Endothelial cell of umbilical vein (primary cell): ENCODE measurements around the gene WFIKKN2. TPM values are rescaled to one million over a fixed set of nuclear protein-coding genes. Genes with fewer than 3 reads are reported as not detected.

Source experiments
- BruUV-seq: library from RNA; stranded (reverse); fragments of 400-500 nt; replicated peaks from 2 replicates; lab custom pipeline; 2021; lab: Mats Ljungman, UMichigan
- CTCF ChIA-PET: fragments of 300-600, 350-600 bp; sonication (Branson Sonifier 250); formaldehyde crosslinking; loops from one replicate; lab custom pipeline; 2021; ENCODE audit warnings: antibody characterized with exemption, inconsistent platforms; lab: Charles Lee
- POLR2A ChIA-PET: fragments of 300-600, 350-600 bp; sonication (Branson Sonifier 250); formaldehyde crosslinking; loops from one replicate; lab custom pipeline; 2021; ENCODE audit warnings: antibody characterized with exemption, inconsistent platforms; lab: Charles Lee
- DNase-seq: peaks from one replicate; pipeline ENCODE4 v3.0.0-alpha.2; 2011; ENCODE audit warnings: low read depth, low spot score
- FAIRE-seq: peaks from 2 replicates; lab custom pipeline; 2011; peaks lifted over from hg19 to GRCh38; lab: Jason Lieb, UNC
- H2AFZ ChIP-seq: 2 replicates; pipeline ENCODE4 v1.6.0; 2012; ENCODE audit warnings: low read depth, low read length, control low read depth, inconsistent platforms
- H3K27ac ChIP-seq: 2 replicates; pipeline ENCODE4 v1.5.1; 2011; ENCODE audit warnings: low read depth, mild to moderate bottlenecking, control low read depth, low read length, moderate library complexity; ENCODE audit not compliant: insufficient read depth
- H3K27me3 ChIP-seq, 2 experiments: 2 replicates each; pipeline versions ENCODE4 v1.6.0 to v1.6.1; 2011; ENCODE audit warnings: low read length in 2 of 2, mixed read lengths in 1 of 2; ENCODE audit not compliant: control insufficient read depth in 2 of 2, insufficient read depth in 2 of 2
- H3K36me3 ChIP-seq, 2 experiments: 2 replicates in 1 of 2; 3 replicates in 1 of 2; pipeline ENCODE4 v1.5.1; 2011; ENCODE audit warnings: low read length in 2 of 2, mild to moderate bottlenecking in 1 of 2, moderate library complexity in 1 of 2; ENCODE audit not compliant: control insufficient read depth in 2 of 2, insufficient read depth in 2 of 2; ENCODE audit errors: extremely low read depth in 1 of 2
- H3K4me1 ChIP-seq: 3 replicates; pipeline ENCODE4 v1.5.1; 2011; ENCODE audit warnings: mild to moderate bottlenecking, low read length; ENCODE audit not compliant: control insufficient read depth, insufficient read depth; ENCODE audit errors: extremely low read depth
- H3K4me2 ChIP-seq: 2 replicates; pipeline ENCODE4 v1.6.1; 2011; ENCODE audit warnings: low read length, control low read depth, mixed read lengths; ENCODE audit not compliant: insufficient read depth
- H3K4me3 ChIP-seq, 3 experiments: fragments of 200-600 bp in 1 of 3; sonication (generic), shearing (Covaris generic) in 1 of 3; replicated peaks in 1 of 3; 2 replicates each; pipeline ENCODE4 v1.5.1; 2011 to 2016; ENCODE audit warnings: control low read depth in 3 of 3, low read length in 3 of 3, mild to moderate bottlenecking in 2 of 3, inconsistent platforms in 1 of 3, low read depth in 1 of 3, moderate library complexity in 1 of 3; ENCODE audit not compliant: insufficient read depth in 1 of 3
- H3K79me2 ChIP-seq: 2 replicates; pipeline ENCODE4 v1.6.0; 2012; ENCODE audit warnings: low read length, inconsistent platforms; ENCODE audit not compliant: control insufficient read depth, insufficient read depth
- H3K9ac ChIP-seq: replicated peaks from 2 replicates; pipeline ENCODE3; 2011; ENCODE audit warnings: low read length, control low read depth; ENCODE audit not compliant: insufficient read depth; ENCODE audit errors: extremely low read depth
- H3K9me1 ChIP-seq: replicated peaks from 3 replicates; pipeline ENCODE4 v1.6.0; 2011; ENCODE audit warnings: mild to moderate bottlenecking, low read length; ENCODE audit not compliant: control insufficient read depth, insufficient read depth; ENCODE audit errors: extremely low read depth
- H3K9me3 ChIP-seq: replicated peaks from 2 replicates; pipeline ENCODE4 v1.5.1; 2012; ENCODE audit warnings: low read length, inconsistent platforms; ENCODE audit not compliant: control insufficient read depth, insufficient read depth
- H4K20me1 ChIP-seq: replicated peaks from 2 replicates; pipeline ENCODE3; 2011; ENCODE audit warnings: mild to moderate bottlenecking, low read length; ENCODE audit not compliant: control insufficient read depth, insufficient read depth; ENCODE audit errors: extremely low read depth
- CTCF ChIP-seq, 2 donors: IDR thresholded peaks; 1 replicate in 1 of 2; 2 replicates in 1 of 2; pipeline ENCODE4 v1.5.1; 2011; ENCODE audit warnings: low read length in 2 of 2, mild to moderate bottlenecking in 2 of 2, moderate library complexity in 2 of 2, control low read depth in 1 of 2, inconsistent platforms in 1 of 2, low read depth in 1 of 2; ENCODE audit not compliant: insufficient read depth in 1 of 2; ENCODE audit errors: extremely low read depth in 1 of 2
- EZH2 ChIP-seq: IDR thresholded peaks from 2 replicates; pipeline ENCODE4 v1.6.1; 2012; ENCODE audit warnings: borderline replicate concordance, low read depth, mild to moderate bottlenecking, moderate library complexity, low read length, inconsistent platforms; ENCODE audit not compliant: severe bottlenecking
- FOS ChIP-seq: IDR thresholded peaks from 2 replicates; pipeline ENCODE4 v1.6.1; 2011; ENCODE audit warnings: mild to moderate bottlenecking, low read length, moderate library complexity, borderline replicate concordance; ENCODE audit not compliant: insufficient read depth
- GATA2 ChIP-seq: IDR thresholded peaks from 2 replicates; pipeline ENCODE4 v1.7.0; 2011; ENCODE audit warnings: low read depth, mild to moderate bottlenecking, moderate library complexity, mixed read lengths, low read length; ENCODE audit not compliant: insufficient read length, insufficient read depth
- JUN ChIP-seq: IDR thresholded peaks from 2 replicates; pipeline ENCODE4 v1.6.1; 2011; ENCODE audit warnings: borderline replicate concordance, low read depth; ENCODE audit not compliant: insufficient read length, insufficient read depth
- MAX ChIP-seq: IDR thresholded peaks from 2 replicates; pipeline ENCODE4 v1.6.1; 2011; ENCODE audit not compliant: insufficient read depth, insufficient read length
- MYC ChIP-seq: IDR thresholded peaks from one replicate; pipeline ENCODE4 v1.6.1; 2011; ENCODE audit warnings: mild to moderate bottlenecking, low read depth, low read length
- POLR2A ChIP-seq: IDR thresholded peaks from 2 replicates; pipeline ENCODE4 v1.6.1; 2012; ENCODE audit warnings: low read depth, mild to moderate bottlenecking, control low read depth, low read length
- POLR2AphosphoS5 ChIP-seq: IDR thresholded peaks from 2 replicates; pipeline ENCODE4 v1.6.1; 2012; ENCODE audit warnings: low read depth, mild to moderate bottlenecking, control low read depth, low read length, moderate library complexity; ENCODE audit not compliant: insufficient read depth
- dilution Hi-C: fragments of 300-500 bp; cut with MboI; formaldehyde crosslinking; loops from one replicate; pipeline ENCODE4 v1.15.0; 2019; ENCODE audit warnings: low sequenced_read_pairs; ENCODE audit not compliant: extremely low pct_ligation_motif_present
- intact Hi-C: fragments of 100-400 bp; cut with micrococcal nuclease; formaldehyde crosslinking; loops from one replicate; pipeline ENCODE4 v1.10.0; 2022
- polyA plus RNA-seq, 4 experiments: library from polyadenylated mRNA; depleted of rRNA in 3 of 4; stranded (reverse) in 3 of 4; unstranded in 1 of 4; fragments of >200 nt; gene quantifications; 2 replicates each; pipeline versions ENCODE4 v1.2.1 to v1.2.3, GENCODE V29; 2011 to 2012; ENCODE audit warnings: missing spikeins in 1 of 4
- total RNA-seq: library from RNA; stranded (reverse); gene quantifications from 2 replicates; pipeline ENCODE4 v1.2.3, GENCODE V29; 2021

Gene WFIKKN2
- total and polyA plus RNA-seq, 2 donors (not counting 3 experiments of a cell fraction or from before 2014, with no cell fraction given): 0.03 TPM; not detected in 1

- FAIRE-seq: no peak
- H3K9ac ChIP-seq: no peak overlapping the region
- intact Hi-C loops: no loop called here
- no peak overlapping the region for H2AFZ ChIP-seq
- no peak for DNase-seq
- no peak for TF ChIP-seq GATA2
- no peak for TF ChIP-seq MAX
- no peak for TF ChIP-seq EZH2
- TF ChIP-seq JUN: no peak
- H3K27ac ChIP-seq: no peak overlapping the region
- dilution Hi-C loops: no loop called here
- no peaks in the 10 kb centered on the region for H3K9me3 ChIP-seq
- ChIA-PET POLR2A (no interaction called here), CTCF (interaction anchor here (0.7 to 1.1 kb wide), 2 partner anchors 27 to 305 kb away, joined by 3 read pairs; no protein-coding TSS in a partner anchor)
- H3K4me1 ChIP-seq: no peaks in the 10 kb centered on the region
- no TSS peak for BruUV-seq
- H3K9me1 ChIP-seq: no peaks in the 10 kb centered on the region
- no peaks in the 10 kb centered on the region for H3K36me3 ChIP-seq
- no peak overlapping the region for H3K4me3 ChIP-seq
- no peaks in the 10 kb centered on the region for H4K20me1 ChIP-seq
- no peak overlapping the region for H3K4me2 ChIP-seq
- H3K27me3 ChIP-seq: peaks cover 3 to 28% of the 10 kb centered on the region in 2 experiments
- H3K79me2 ChIP-seq: no peaks in the 10 kb centered on the region
These were observed 43.7 kb downstream of the WFIKKN2 start for GRCh38 chr17:50879086-50879485.

- intact Hi-C loops: no loop called here
- dilution Hi-C loops: no loop called here
- no peaks in the 10 kb centered on the region for H3K79me2 ChIP-seq
- BruUV-seq: no TSS peak
- TF ChIP-seq MYC (no peak), MAX (no peak), POLR2A (no peak), CTCF (IDR thresholded peaks at IDR 0.05; ENCODE audit: extremely low read depth in 1 of 2, insufficient read depth in 1 of 2, low read depth in 1 of 2, low read length in 2 of 2) (no peak), JUN (no peak), GATA2 (no peak), POLR2AphosphoS5 (no peak), FOS (no peak), EZH2 (no peak)
- no peak overlapping the region for H3K27ac ChIP-seq
- H3K4me1 ChIP-seq: no peaks in the 10 kb centered on the region
- no peaks in the 10 kb centered on the region for H3K9me1 ChIP-seq
- no peak overlapping the region for H3K9ac ChIP-seq
- ChIA-PET POLR2A (no interaction called here), CTCF (no interaction called here)
- FAIRE-seq (no peak), DNase-seq (no peak)
- no peak overlapping the region for H2AFZ ChIP-seq
- no peaks in the 10 kb centered on the region for H4K20me1 ChIP-seq
- no peak overlapping the region for H3K4me3 ChIP-seq
- H3K9me3 ChIP-seq: no peaks in the 10 kb centered on the region
- no peak overlapping the region for H3K4me2 ChIP-seq
- H3K36me3 ChIP-seq: no peaks in the 10 kb centered on the region
- peaks cover 5 to 15% of the 10 kb centered on the region in 2 experiments for H3K27me3 ChIP-seq
These were observed 45.8 kb downstream of the WFIKKN2 start for GRCh38 chr17:50881182-50881581.
